ENCODE measurements around the gene SRI. TPM values are rescaled to one million over a fixed set of nuclear protein-coding genes. Genes with fewer than 3 reads are reported as not detected.
"Not testable (repeated sequence)": the region's sequence is repeated elsewhere in the genome, so short reads cannot be mapped to it uniquely, and the experiment has no call there.

The SRI gene
- total and polyA plus RNA-seq, 2 donors, result 88.1 to 92.9 TPM

DNA sequence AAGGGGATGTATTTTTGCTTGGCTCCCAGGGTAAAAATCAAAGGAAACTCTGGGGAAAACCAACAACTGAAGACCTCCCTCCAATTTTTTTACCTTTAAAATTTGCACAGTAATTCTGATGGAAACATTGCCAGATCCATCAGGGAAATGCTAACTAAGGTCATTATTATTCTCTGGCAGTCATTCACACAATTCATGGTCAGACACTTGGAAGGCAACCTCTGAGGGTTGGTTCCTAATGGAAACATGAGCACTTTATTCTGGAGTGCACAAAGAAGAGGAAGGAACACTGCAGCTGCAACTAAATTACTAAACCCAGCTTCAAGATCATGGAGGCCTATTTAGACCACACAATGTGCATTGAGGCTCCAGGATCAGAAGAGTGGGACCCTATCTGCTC lies 34.2 kb downstream of the SRI start:
- Histone ChIP-seq H3K4me1 (ENCODE audit: insufficient read depth) (no peaks in the 10 kb centered on the region), H3K27ac (ENCODE audit: low read depth) (no peak overlapping the region), H3K36me3 (ENCODE audit: insufficient read depth) (peaks cover 2% of the 10 kb centered on the region), H3K4me3 (ENCODE audit: low read depth, low read length) (no peak overlapping the region)
- DNase-seq (ENCODE audit: extremely low spot score), result no peak

DNA sequence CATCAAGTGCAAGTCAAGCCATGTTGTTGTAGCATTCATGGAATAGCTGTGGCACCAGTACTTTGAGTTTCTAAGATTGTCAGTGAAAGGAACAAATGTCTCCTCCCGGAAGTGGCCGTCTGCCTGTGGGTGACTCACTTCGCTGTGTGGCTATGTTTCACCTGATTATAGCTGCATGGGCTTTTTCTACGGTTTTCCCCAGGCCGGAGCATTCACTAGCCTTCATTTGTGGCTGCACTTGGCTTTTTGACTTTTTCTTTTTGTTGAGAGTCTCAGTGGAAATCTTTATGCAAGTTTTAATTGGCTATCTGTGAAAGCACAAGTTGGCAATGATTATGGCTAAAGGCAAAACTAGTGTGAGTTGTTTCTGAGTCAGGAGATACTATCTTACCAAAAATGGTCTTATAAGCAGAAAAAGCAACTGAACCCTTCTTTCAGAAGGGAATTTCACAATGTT lies 35.0 kb downstream of the SRI start:
- Histone ChIP-seq H3K27ac (ENCODE audit: low read depth) (no peak overlapping the region), H3K36me3 (ENCODE audit: insufficient read depth) (peaks cover 2% of the 10 kb centered on the region), H3K4me1 (ENCODE audit: insufficient read depth) (no peaks in the 10 kb centered on the region), H3K4me3 (ENCODE audit: low read depth, low read length) (no peak overlapping the region)
- no peak for DNase-seq (ENCODE audit: extremely low spot score)
- WGBS, result 92% methylated on average over 5 of the region's 5 CpGs

DNA sequence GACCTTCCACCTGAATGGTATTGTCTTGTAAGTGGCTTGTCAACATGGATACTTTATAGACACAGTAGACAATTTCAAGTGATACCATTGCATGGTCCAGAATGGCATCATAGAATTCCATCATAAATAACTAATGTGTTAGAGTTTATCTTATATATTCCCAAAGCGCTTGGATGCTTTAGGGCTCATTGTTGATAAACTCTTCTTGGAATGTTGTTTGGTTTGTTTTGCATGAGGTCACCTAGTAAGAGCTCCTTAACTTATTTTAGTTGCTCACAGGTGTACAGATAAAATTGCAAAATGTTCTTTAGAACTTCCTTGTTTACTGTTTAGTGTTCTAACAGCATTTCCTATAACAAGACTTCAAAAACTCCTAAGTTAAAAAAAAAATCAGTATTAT lies 36.8 kb downstream of the SRI start:
- peaks cover 2% of the 10 kb centered on the region for H3K36me3 ChIP-seq (ENCODE audit: insufficient read depth)
- DNase-seq (ENCODE audit: extremely low spot score), result no peak

DNA sequence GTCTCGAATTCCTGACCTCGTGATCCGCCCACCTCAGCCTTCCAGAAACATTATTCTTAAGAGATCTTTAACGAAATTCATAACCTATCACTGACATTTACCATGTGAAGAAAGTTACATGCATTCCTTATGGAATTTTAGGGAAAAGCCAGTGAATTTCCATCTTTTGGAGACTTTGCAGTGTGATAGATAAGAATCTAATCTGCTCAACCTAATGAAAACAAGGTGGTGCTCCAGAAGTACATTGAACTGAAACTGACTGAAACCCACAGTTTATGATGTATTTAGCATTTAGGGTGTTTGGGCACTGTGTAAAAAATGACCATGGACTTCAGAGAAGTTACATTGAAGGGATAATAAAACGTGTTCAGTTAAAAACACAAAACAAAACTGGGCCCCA lies 43.6 kb downstream of the SRI start:
- no peaks in the 10 kb centered on the region for H3K36me3 ChIP-seq (ENCODE audit: insufficient read depth)
- WGBS, result 84% methylated on average over 5 of the region's 5 CpGs
- no peaks in the 10 kb centered on the region for H3K4me1 ChIP-seq (ENCODE audit: insufficient read depth)
- no peak overlapping the region for H3K4me3 ChIP-seq (ENCODE audit: low read depth, low read length)
- no peak for DNase-seq (ENCODE audit: extremely low spot score)
- no peak overlapping the region for H3K27ac ChIP-seq (ENCODE audit: low read depth)

More for the DNA sequence above, 36.8 kb downstream of the SRI start:
- Histone ChIP-seq H3K4me3 (ENCODE audit: low read depth, low read length) (no peak overlapping the region), H3K4me1 (ENCODE audit: insufficient read depth) (no peaks in the 10 kb centered on the region), H3K27ac (ENCODE audit: low read depth) (no peak overlapping the region)
- whole genome bisulfite sequencing, result 92% methylated on average over 1 of the region's 1 CpG

DNA sequence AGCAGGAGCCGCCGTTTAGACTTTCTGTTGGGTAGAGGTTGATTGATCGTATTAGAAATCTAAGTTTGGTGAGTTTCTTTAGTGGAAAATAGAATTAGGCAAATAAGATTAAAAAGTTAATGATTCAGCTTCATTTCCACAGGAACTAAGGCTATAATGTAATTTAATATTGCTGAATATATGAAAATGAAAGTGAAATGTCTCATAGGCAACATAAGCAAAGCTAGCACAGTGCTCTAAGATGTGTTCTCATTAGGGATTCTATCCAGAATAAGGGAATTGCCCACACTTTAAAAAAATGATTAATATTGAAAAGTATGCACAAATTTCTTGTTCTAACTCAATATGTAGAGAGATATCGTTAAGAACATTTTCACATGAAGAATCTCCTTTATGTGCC lies 47.0 kb downstream of the SRI start:
- H3K36me3 ChIP-seq (ENCODE audit: insufficient read depth), result no peaks in the 10 kb centered on the region
- no peak for DNase-seq (ENCODE audit: extremely low spot score)
- WGBS, result 96% methylated on average over 4 of the region's 4 CpGs

DNA sequence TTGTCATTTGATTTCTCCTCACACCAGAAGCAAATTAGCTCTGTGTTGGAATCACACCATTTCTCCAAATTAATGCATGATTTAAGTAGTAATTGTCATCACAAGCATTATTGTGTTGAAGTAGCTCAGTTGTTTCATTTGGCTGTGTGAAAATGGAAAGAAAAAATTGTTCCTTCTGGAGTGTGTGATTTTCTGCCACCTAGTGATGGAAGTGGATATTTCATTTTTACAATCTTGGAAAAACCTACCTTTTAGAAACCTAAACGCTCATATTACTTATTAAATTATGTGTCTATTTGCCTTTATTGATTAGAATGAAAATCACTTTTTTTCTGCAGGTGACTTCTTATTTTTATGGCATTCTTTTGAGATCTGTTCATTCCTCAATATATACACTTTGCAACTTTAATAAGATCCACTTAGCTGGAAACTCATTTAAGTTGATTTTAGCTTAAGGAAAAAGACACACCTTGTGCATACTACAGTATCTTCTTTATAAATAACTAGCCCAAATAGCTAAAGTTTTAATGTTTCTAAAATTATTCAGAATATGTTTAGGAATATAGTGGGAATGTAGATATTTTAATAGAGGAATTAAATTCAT lies 50.0 kb downstream of the SRI start:
- Histone ChIP-seq H3K36me3 (ENCODE audit: insufficient read depth) (no peaks in the 10 kb centered on the region), H3K4me1 (ENCODE audit: insufficient read depth) (no peaks in the 10 kb centered on the region), H3K4me3 (ENCODE audit: low read depth, low read length) (no peak overlapping the region), H3K27ac (ENCODE audit: low read depth) (no peak overlapping the region)
- 24% methylated on average over 1 of the region's 1 CpG for WGBS
- no peak for DNase-seq (ENCODE audit: extremely low spot score)

More for the DNA sequence above, 47.0 kb downstream of the SRI start:
- no peak overlapping the region for H3K27ac ChIP-seq (ENCODE audit: low read depth)
- no peaks in the 10 kb centered on the region for H3K4me1 ChIP-seq (ENCODE audit: insufficient read depth)
- no peak overlapping the region for H3K4me3 ChIP-seq (ENCODE audit: low read depth, low read length)

DNA sequence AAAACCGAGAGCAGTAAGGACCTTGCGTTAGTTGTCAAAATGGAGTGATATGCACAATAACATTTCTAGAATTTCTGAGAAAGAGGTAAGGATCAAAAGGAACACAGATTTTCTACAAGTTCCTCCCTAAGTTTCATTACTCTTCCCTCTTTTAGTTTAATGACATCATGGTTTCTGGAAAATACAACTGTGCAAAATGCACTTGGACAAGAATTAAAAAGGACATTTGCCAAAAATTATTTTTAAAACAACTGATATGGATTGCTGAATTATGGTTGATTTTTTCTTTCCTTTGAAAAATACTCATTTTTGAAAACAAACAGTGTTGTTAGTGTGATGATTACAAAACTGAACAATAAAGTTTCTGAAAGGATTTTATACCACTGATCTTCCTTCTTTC lies 52.1 kb downstream of the SRI start:
- Histone ChIP-seq H3K4me3 (ENCODE audit: low read depth, low read length) (no peak overlapping the region), H3K27ac (ENCODE audit: low read depth) (no peak overlapping the region), H3K36me3 (ENCODE audit: insufficient read depth) (no peaks in the 10 kb centered on the region), H3K4me1 (ENCODE audit: insufficient read depth) (no peaks in the 10 kb centered on the region)
- 84% methylated on average over 2 of the region's 2 CpGs for WGBS
- no peak for DNase-seq (ENCODE audit: extremely low spot score)

DNA sequence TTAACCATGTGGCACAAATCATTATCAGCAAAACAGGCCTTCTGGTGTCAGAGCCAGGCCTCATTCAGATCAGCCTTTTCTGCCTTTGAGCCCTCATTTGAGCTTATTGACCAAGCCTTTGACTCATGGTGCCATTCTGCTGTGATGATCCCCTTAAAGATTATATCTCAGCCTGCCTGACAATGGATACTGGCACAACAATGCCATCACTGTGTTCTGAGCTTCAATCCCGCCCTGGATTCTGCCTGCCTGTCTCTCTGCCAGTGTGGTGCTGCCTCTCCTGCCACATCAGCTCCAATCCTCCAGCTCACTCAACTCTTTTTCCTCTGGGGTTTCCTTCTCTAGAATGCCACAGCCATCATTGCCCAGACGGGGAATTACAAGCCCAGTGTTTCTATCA lies 52.6 kb downstream of the SRI start:
- Histone ChIP-seq H3K36me3 (ENCODE audit: insufficient read depth) (no peaks in the 10 kb centered on the region), H3K27ac (ENCODE audit: low read depth) (no peak overlapping the region), H3K4me1 (ENCODE audit: insufficient read depth) (no peaks in the 10 kb centered on the region), H3K4me3 (ENCODE audit: low read depth, low read length) (no peak overlapping the region)
- no peak for DNase-seq (ENCODE audit: extremely low spot score)
- 87% methylated on average over 2 of the region's 2 CpGs for WGBS

DNA sequence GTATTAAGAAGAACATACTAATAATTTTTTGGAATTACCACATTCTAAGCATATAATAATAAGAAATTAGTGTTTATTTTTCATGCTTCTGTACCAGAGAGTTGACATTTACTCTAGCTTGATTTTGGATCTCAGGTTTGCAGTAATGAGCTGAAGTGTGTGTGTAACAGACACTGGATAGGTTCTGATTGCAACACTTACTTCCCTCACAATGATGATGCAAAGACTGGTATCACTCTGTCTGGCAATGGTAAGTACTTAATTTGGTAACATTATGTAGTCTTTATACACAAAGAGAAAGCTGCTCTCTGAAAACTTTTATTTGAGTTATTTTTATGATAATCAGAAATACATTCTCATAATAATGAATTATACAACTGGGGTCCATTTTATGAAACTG lies 54.1 kb downstream of the SRI start:
- Histone ChIP-seq H3K36me3 (ENCODE audit: insufficient read depth) (no peaks in the 10 kb centered on the region), H3K4me3 (ENCODE audit: low read depth, low read length) (no peak overlapping the region), H3K27ac (ENCODE audit: low read depth) (no peak overlapping the region), H3K4me1 (ENCODE audit: insufficient read depth) (no peaks in the 10 kb centered on the region)
- DNase-seq (ENCODE audit: extremely low spot score), result no peak

DNA sequence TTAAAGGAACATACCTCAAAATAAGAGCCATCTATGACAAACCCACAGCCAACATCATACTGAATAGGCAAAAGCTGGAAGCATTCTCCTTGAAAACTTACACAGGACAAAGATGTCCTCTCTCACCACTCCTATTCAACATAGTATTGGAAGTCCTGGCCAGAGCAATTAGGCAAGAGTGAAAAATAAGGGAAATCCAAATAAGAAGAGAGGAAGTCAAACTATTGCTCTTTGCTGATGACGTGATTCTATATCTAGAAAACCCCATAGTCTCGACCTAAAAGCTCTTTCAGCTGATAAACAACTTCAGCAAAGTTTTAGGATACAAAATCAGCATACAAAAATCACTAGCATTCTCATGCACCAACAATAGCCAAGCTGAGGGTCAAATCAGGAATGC lies 60.1 kb downstream of the SRI start:
- WGBS, result 90% methylated on average over 2 of the region's 2 CpGs
- not testable (repeated sequence) for H3K36me3 ChIP-seq (ENCODE audit: insufficient read depth); DNase-seq (ENCODE audit: extremely low spot score)

DNA sequence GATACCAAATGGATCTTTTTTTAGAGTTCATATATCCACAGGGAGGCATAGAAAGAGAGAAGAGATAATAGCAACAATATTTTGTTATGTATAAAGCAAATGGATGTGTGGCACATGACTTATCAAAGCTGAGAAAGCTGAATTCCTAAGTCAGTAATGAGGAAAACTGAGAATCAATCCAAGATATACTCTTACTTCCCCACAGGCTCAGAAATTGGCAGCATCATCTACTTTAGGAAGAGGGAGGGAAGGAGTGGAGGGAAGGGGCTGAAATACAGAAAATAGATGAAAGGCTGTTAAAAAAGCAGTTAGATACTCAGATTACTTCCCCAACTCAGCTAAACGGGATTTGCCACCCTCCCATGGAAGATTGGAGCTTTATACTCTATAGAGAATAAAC lies 63.5 kb downstream of the SRI start:
- no peak for DNase-seq (ENCODE audit: extremely low spot score)
- H3K4me1 ChIP-seq (ENCODE audit: insufficient read depth), result no peaks in the 10 kb centered on the region
- no peak overlapping the region for H3K4me3 ChIP-seq (ENCODE audit: low read depth, low read length)
- no peak overlapping the region for H3K27ac ChIP-seq (ENCODE audit: low read depth)
- H3K36me3 ChIP-seq (ENCODE audit: insufficient read depth), result no peaks in the 10 kb centered on the region
- 64% methylated on average over 1 of the region's 1 CpG for WGBS

More for the DNA sequence above, 60.1 kb downstream of the SRI start:
- not testable (repeated sequence) for H3K4me3 ChIP-seq (ENCODE audit: low read depth, low read length); H3K4me1 ChIP-seq (ENCODE audit: insufficient read depth); H3K27ac ChIP-seq (ENCODE audit: low read depth)

DNA sequence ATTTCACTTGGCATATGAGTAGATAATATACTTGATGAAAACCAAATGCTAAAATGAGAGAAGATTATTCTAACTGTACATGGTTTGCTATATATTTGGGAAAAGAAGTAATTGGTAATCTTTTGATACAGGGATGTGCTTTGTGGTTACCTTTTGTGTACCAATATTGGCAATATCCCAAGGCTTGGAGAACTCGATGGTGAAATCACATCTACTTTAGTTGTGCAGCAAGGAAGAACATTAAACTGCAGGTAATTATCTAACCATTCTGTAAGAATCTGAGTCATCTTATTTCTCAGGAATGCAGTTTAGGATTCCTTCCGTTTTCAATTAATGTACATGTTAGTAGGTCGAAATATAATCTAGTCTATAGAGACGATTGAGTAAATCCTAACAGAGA lies 64.1 kb downstream of the SRI start:
- DNase-seq (ENCODE audit: extremely low spot score), result no peak
- Histone ChIP-seq H3K4me3 (ENCODE audit: low read depth, low read length) (no peak overlapping the region), H3K27ac (ENCODE audit: low read depth) (no peak overlapping the region), H3K36me3 (ENCODE audit: insufficient read depth) (no peaks in the 10 kb centered on the region), H3K4me1 (ENCODE audit: insufficient read depth) (no peaks in the 10 kb centered on the region)
- WGBS, result 87% methylated on average over 4 of the region's 4 CpGs

Data from urinary bladder (tissue), 4 donors.